ENCODE measurements around the gene ZNF516. TPM values are rescaled to one million over a fixed set of nuclear protein-coding genes. Genes with fewer than 3 reads are reported as not detected.
A peak's percentile ranks its signal among the peaks of the same experiment; 100 is the strongest.

The ZNF516 gene
- total and polyA plus RNA-seq, 10 of the 15 experiments (the other 5 are each of a cell fraction or from before 2014, with no cell fraction given) = 2.0 to 32.0 (median 8.3) TPM

GRCh38 chr18:76364282-76365259 is 130.5 kb downstream of the ZNF516 start (continued):
- TF ChIP-seq ZZZ3 (IDR thresholded peaks at IDR 0.05; ENCODE audit: control insufficient read depth, insufficient read length, low read depth) (no peak), EZH2 (IDR thresholded peaks at IDR 0.05; ENCODE audit: borderline replicate concordance, control insufficient read depth, low read depth, low read length) (no peak), CUX1 (IDR thresholded peaks at IDR 0.05; ENCODE audit: insufficient replicate concordance, low read depth, low read length) (no peak), ZNF384 (IDR thresholded peaks at IDR 0.05; ENCODE audit: borderline replicate concordance, low read depth, low read length) (no peak), RFX5 (IDR thresholded peaks at IDR 0.05; ENCODE audit: low read depth, low read length) (no peak), HDAC6 (IDR thresholded peaks at IDR 0.05; ENCODE audit: unreplicated experiment) (no peak), RBBP5 (conservative IDR thresholded peaks at IDR 0.05) (no peak), MEF2B (IDR thresholded peaks at IDR 0.05; ENCODE audit: partially characterized antibody, poor library complexity, severe bottlenecking) (peak; percentile 32), SRF (IDR thresholded peaks at IDR 0.05; ENCODE audit: low read depth in 2 of 2, low read length in 2 of 2) (no peak), MYC (IDR thresholded peaks at IDR 0.05; ENCODE audit: insufficient read depth, insufficient read length, insufficient replicate concordance, low read length, severe bottlenecking) (no peak), ELK1 (IDR thresholded peaks at IDR 0.05; ENCODE audit: low read depth, low read length) (no peak), TBL1XR1 (IDR thresholded peaks at IDR 0.05; ENCODE audit: low read depth, low read length) (no peak), SP1 (IDR thresholded peaks at IDR 0.05; ENCODE audit: low read depth, low read length) (no peak), BCLAF1 (IDR thresholded peaks at IDR 0.05) (no peak), PML (IDR thresholded peaks at IDR 0.05; ENCODE audit: low read length) (no peak), BRCA1 (IDR thresholded peaks at IDR 0.05; ENCODE audit: low read depth, low read length) (no peak)
- TF ChIP-seq, protein P1, sequence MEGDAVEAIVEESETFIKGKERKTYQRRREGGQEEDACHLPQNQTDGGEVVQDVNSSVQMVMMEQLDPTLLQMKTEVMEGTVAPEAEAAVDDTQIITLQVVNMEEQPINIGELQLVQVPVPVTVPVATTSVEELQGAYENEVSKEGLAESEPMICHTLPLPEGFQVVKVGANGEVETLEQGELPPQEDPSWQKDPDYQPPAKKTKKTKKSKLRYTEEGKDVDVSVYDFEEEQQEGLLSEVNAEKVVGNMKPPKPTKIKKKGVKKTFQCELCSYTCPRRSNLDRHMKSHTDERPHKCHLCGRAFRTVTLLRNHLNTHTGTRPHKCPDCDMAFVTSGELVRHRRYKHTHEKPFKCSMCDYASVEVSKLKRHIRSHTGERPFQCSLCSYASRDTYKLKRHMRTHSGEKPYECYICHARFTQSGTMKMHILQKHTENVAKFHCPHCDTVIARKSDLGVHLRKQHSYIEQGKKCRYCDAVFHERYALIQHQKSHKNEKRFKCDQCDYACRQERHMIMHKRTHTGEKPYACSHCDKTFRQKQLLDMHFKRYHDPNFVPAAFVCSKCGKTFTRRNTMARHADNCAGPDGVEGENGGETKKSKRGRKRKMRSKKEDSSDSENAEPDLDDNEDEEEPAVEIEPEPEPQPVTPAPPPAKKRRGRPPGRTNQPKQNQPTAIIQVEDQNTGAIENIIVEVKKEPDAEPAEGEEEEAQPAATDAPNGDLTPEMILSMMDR (IDR thresholded peaks at IDR 0.05 in 2 of 3, conservative IDR thresholded peaks at IDR 0.05 in 1 of 3; ENCODE audit: control insufficient read depth in 2 of 3, extremely low read depth in 1 of 3, insufficient read depth in 1 of 3, low read depth in 3 of 3, low read length in 3 of 3) = no peak

All from GM12878 (cell line).